SK-N-SH treated with all-trans-retinoic acid at 6 μM for 48 hours (cell line): ENCODE data around the gene PSMC3IP.
"Not testable (repeated sequence)": the region's sequence is repeated elsewhere in the genome, so short reads cannot be mapped to it uniquely, and the experiment has no call there.

Experiments
- ATAC-seq: fragments of 200-7000 bp; cut with Tn5 transposase; 3 replicates; pipeline ENCODE4 v1.9.1; 2020; ENCODE audit warnings: mild to moderate bottlenecking, moderate library complexity
- ARNTL ChIP-seq: fragments of 450-650 bp; formaldehyde crosslinking; IDR thresholded peaks from 2 replicates; pipeline ENCODE4 v1.5.0; 2020; ENCODE audit warnings: low read depth, mild to moderate bottlenecking, moderate library complexity, borderline replicate concordance
- BACH2 ChIP-seq: fragments of 250-450 bp; sonication (Bioruptor Pico); IDR thresholded peaks from 2 replicates; pipeline ENCODE4 v1.9.0; 2021; ENCODE audit warnings: mild to moderate bottlenecking, borderline replicate concordance
- CSDC2 ChIP-seq: fragments of 250-450 bp; sonication (Bioruptor Pico); IDR thresholded peaks from 2 replicates; pipeline ENCODE4 v1.5.0; 2020; ENCODE audit warnings: mild to moderate bottlenecking, moderate library complexity
- ESRRG ChIP-seq: fragments of 250-450 bp; sonication (Bioruptor Pico); IDR thresholded peaks from 2 replicates; pipeline ENCODE4 v1.6.1; 2021; ENCODE audit warnings: mild to moderate bottlenecking
- GLIS3 ChIP-seq: fragments of 250-450 bp; sonication (Bioruptor Pico); IDR thresholded peaks from 2 replicates; pipeline ENCODE4 v1.5.0; 2020; ENCODE audit warnings: mild to moderate bottlenecking, moderate library complexity
- ISL1 ChIP-seq: fragments of 250-450 bp; sonication (Bioruptor Pico); IDR thresholded peaks from 2 replicates; pipeline ENCODE4 v2.1.2; 2022; ENCODE audit warnings: mild to moderate bottlenecking, moderate library complexity
- PPARA ChIP-seq: fragments of 250-450 bp; sonication (Bioruptor Pico); IDR thresholded peaks from 2 replicates; pipeline ENCODE4 v1.5.0; 2020; ENCODE audit warnings: mild to moderate bottlenecking, borderline replicate concordance
- RARB ChIP-seq: fragments of 250-450 bp; sonication (Bioruptor Pico); IDR thresholded peaks from 2 replicates; pipeline ENCODE4 v1.8.0; 2021; ENCODE audit warnings: mild to moderate bottlenecking, moderate library complexity
- SNAI2 ChIP-seq: fragments of 250-450 bp; sonication (Bioruptor Pico); IDR thresholded peaks from 2 replicates; pipeline ENCODE4 v1.5.0; 2020; ENCODE audit warnings: mild to moderate bottlenecking, moderate library complexity
- TCF4 ChIP-seq: fragments of 250-450 bp; sonication (Bioruptor Pico); IDR thresholded peaks from 2 replicates; pipeline ENCODE4 v1.8.0; 2021; ENCODE audit warnings: mild to moderate bottlenecking, moderate library complexity, borderline replicate concordance
- TOX ChIP-seq: fragments of 250-450 bp; sonication (Bioruptor Pico); IDR thresholded peaks from 2 replicates; pipeline ENCODE4 v1.8.0; 2021; ENCODE audit warnings: mild to moderate bottlenecking, moderate library complexity, borderline replicate concordance
- TSHZ2 ChIP-seq: fragments of 250-450 bp; sonication (Bioruptor Pico); IDR thresholded peaks from 2 replicates; pipeline ENCODE4 v1.5.0; 2020; ENCODE audit warnings: mild to moderate bottlenecking, moderate library complexity
- ZC3H10 ChIP-seq: fragments of 250-450 bp; sonication (Bioruptor Pico); IDR thresholded peaks from 2 replicates; pipeline ENCODE4 v1.5.1; 2021; ENCODE audit warnings: mild to moderate bottlenecking, moderate library complexity
- ZFP3 ChIP-seq: fragments of 250-450 bp; sonication (Bioruptor Pico); IDR thresholded peaks from 2 replicates; pipeline ENCODE4 v1.5.0; 2020; ENCODE audit warnings: mild to moderate bottlenecking, moderate library complexity
- ZFP30 ChIP-seq: fragments of 450-650 bp; formaldehyde crosslinking; IDR thresholded peaks from 2 replicates; pipeline ENCODE4 v1.5.0; 2022; ENCODE audit warnings: mild to moderate bottlenecking, moderate library complexity
- ZNF8 ChIP-seq: fragments of 450-650 bp; formaldehyde crosslinking; IDR thresholded peaks from 2 replicates; pipeline ENCODE4 v1.5.0; 2020; ENCODE audit warnings: mild to moderate bottlenecking, moderate library complexity
- TF ChIP-seq, protein P1 (sequence below): fragments of 250-450 bp; sonication (Bioruptor Pico); IDR thresholded peaks from 2 replicates; pipeline ENCODE4 v1.8.0; 2021; ENCODE audit warnings: low read depth, mild to moderate bottlenecking, moderate library complexity, borderline replicate concordance
- TF ChIP-seq, protein P2 (sequence below): fragments of 250-450 bp; sonication (Bioruptor Pico); IDR thresholded peaks from 2 replicates; pipeline ENCODE4 v1.5.1; 2021; ENCODE audit warnings: mild to moderate bottlenecking, moderate library complexity
- TF ChIP-seq, protein P3 (sequence below): fragments of 250-450 bp; sonication (Bioruptor Pico); IDR thresholded peaks from 2 replicates; pipeline ENCODE4 v1.8.0; 2020; ENCODE audit warnings: mild to moderate bottlenecking, moderate library complexity, borderline replicate concordance

Gene PSMC3IP

DNA sequence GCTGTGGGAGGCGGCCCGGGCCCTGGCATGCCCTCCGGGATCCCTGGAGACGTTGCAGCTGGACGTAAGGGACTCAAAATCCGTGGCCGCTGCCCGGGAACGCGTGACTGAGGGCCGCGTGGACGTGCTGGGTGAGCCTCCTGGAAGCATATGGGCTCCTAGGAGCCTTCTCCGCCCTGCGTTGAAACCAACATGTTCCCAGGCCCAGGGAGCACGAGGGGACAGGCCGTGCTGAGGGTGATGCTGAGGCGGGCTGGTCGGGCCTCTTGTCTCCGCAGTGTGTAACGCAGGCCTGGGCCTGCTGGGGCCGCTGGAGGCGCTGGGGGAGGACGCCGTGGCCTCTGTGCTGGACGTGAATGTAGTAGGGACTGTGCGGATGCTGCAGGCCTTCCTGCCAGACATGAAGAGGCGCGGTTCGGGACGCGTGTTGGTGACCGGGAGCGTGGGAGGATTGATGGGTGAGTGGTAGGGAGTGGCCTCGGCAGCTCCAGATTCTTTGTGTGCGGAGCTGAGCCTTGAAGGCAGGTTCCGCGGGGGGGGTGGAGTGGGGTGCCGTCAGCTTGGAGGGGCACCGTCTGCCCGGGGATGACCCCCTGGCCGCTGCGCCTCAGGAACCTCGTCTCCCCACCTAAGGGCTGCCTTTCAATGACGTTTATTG, 24.2 kb downstream of the PSMC3IP start:
- peak; percentile 42 for ATAC-seq
- no peak for TF ChIP-seq SNAI2 (CRISPR knock-in tag)
- no peak for TF ChIP-seq ARNTL (CRISPR knock-in tag)
- TF ChIP-seq, all 23 proteins: peak for 0

DNA sequence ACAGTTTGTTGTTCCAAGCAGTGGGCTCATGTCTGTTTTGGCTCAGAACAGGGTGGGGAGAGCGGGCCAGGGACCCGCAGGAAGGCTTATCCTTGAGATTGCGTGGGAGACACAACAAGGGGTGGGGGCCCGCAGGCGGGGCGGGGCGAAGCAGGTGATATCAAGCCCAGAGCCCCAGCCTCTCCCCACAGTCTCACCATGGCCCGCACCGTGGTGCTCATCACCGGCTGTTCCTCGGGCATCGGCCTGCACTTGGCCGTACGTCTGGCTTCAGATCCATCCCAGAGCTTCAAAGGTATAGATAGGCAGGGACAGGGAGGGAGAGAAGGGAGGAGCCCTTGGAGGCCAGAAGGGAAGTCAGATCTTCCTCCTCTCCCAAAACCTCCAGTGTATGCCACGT, 24.8 kb downstream of the PSMC3IP start, which contains the start of gene HSD17B1:
HSD17B1 (plus strand) TSS at position 188 of the 400 bp plus-strand sequence; CDS start at position 199, 11 bp downstream.
- not testable (repeated sequence) for ATAC-seq

DNA sequence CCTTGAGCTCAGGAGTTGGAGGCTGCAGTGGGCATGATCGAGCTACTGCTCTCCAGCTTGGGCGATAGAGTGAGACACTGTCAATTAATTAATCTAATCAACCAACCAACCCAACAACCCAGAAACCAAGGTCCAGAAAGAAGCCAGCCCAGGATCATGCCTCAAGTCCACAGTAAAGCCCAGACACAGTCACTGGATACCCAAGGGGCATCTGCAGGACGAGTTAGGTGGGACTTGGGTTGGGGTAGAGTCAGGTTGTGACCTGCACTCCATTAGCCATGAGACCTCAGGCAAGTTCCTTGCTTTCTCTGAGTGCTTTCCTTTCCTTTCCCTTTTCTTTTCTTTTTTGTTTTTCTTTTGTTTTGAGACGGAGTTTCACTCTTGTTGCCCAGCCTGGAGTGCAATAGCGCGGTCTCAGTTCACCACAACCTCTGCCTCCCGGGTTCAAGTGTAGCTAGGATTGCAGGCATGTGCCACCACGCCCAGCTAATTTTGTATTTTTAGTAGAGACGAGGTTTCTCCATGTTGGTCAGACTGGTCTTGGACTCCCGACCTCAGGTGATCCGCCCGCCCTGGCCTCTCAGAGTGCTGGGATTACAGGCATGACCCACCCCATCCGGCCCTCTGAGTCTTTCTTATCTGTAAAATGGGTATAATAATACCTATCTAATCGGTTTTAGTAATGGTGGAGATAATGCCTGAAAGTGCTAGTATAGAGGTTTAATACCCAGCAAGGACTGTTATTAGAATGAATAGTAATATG, 28.4 kb downstream of the PSMC3IP start:
- no peak for ATAC-seq
- no peak for TF ChIP-seq SNAI2 (CRISPR knock-in tag)
- TF ChIP-seq ESRRG: no peak
- TF ChIP-seq TOX (CRISPR knock-in tag): no peak
- no peak for TF ChIP-seq ARNTL (CRISPR knock-in tag)
- TF ChIP-seq ZFP30 (CRISPR knock-in tag): no peak
- no peak for TF ChIP-seq GLIS3 (CRISPR knock-in tag)
- TF ChIP-seq CSDC2 (CRISPR knock-in tag): no peak
- TF ChIP-seq ZNF8: no peak
- TF ChIP-seq TCF4 (CRISPR knock-in tag): no peak
- no peak for TF ChIP-seq PPARA (CRISPR knock-in tag)
- TF ChIP-seq, protein P1, sequence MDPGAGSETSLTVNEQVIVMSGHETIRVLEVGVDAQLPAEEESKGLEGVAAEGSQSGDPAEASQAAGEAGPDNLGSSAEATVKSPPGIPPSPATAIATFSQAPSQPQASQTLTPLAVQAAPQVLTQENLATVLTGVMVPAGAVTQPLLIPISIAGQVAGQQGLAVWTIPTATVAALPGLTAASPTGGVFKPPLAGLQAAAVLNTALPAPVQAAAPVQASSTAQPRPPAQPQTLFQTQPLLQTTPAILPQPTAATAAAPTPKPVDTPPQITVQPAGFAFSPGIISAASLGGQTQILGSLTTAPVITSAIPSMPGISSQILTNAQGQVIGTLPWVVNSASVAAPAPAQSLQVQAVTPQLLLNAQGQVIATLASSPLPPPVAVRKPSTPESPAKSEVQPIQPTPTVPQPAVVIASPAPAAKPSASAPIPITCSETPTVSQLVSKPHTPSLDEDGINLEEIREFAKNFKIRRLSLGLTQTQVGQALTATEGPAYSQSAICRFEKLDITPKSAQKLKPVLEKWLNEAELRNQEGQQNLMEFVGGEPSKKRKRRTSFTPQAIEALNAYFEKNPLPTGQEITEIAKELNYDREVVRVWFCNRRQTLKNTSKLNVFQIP (CRISPR knock-in tag): no peak
- TF ChIP-seq ZFP3 (CRISPR knock-in tag): no peak

GRCh38 chr17:42548070-42548837, 29.3 kb downstream of the PSMC3IP start:
- ATAC-seq: no peak
- no peak for TF ChIP-seq TSHZ2
- no peak for TF ChIP-seq PPARA (CRISPR knock-in tag)
- TF ChIP-seq, protein P2, sequence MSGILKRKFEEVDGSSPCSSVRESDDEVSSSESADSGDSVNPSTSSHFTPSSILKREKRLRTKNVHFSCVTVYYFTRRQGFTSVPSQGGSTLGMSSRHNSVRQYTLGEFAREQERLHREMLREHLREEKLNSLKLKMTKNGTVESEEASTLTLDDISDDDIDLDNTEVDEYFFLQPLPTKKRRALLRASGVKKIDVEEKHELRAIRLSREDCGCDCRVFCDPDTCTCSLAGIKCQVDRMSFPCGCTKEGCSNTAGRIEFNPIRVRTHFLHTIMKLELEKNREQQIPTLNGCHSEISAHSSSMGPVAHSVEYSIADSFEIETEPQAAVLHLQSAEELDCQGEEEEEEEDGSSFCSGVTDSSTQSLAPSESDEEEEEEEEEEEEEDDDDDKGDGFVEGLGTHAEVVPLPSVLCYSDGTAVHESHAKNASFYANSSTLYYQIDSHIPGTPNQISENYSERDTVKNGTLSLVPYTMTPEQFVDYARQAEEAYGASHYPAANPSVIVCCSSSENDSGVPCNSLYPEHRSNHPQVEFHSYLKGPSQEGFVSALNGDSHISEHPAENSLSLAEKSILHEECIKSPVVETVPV (CRISPR knock-in tag): no peak
- no peak for TF ChIP-seq SNAI2 (CRISPR knock-in tag)
- no peak for TF ChIP-seq ISL1 (CRISPR knock-in tag)
- TF ChIP-seq ZFP30 (CRISPR knock-in tag): no peak
- TF ChIP-seq TOX (CRISPR knock-in tag): no peak
- TF ChIP-seq, protein P1 (CRISPR knock-in tag): no peak
- no peak for TF ChIP-seq BACH2 (CRISPR knock-in tag)
- no peak for TF ChIP-seq RARB
- TF ChIP-seq ESRRG: no peak
- no peak for TF ChIP-seq ZC3H10
- no peak for TF ChIP-seq ZNF8
- TF ChIP-seq, protein P3, sequence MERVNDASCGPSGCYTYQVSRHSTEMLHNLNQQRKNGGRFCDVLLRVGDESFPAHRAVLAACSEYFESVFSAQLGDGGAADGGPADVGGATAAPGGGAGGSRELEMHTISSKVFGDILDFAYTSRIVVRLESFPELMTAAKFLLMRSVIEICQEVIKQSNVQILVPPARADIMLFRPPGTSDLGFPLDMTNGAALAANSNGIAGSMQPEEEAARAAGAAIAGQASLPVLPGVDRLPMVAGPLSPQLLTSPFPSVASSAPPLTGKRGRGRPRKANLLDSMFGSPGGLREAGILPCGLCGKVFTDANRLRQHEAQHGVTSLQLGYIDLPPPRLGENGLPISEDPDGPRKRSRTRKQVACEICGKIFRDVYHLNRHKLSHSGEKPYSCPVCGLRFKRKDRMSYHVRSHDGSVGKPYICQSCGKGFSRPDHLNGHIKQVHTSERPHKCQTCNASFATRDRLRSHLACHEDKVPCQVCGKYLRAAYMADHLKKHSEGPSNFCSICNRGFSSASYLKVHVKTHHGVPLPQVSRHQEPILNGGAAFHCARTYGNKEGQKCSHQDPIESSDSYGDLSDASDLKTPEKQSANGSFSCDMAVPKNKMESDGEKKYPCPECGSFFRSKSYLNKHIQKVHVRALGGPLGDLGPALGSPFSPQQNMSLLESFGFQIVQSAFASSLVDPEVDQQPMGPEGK (CRISPR knock-in tag): no peak
